Measurements from ENCODE around the gene TDRD10. TPM values are rescaled to one million over a fixed set of nuclear protein-coding genes. Genes with fewer than 3 reads are reported as not detected.

The TDRD10 gene
- total RNA-seq (0.51 and 0.53 TPM in 2 replicates), polyA plus RNA-seq (0.54 and 1.0 TPM in 2 replicates)

GRCh38 chr1:154502066-154502743 is at the start of gene TDRD10, which contains the start of gene SHE:
TDRD10 (plus strand) TSS chr1:154502219; CDS start chr1:154506904, 4,685 bp downstream.
SHE (minus strand) TSS chr1:154502412; CDS start chr1:154502026, 386 bp downstream.
- no peak for TF ChIP-seq CTCF (IDR thresholded peaks at IDR 0.05; ENCODE audit: low read depth, low read length)
- Histone ChIP-seq H3K27me3 (peaks cover 81% of the 10 kb centered on the region), H3K4me3 (peak within 1 kb of the TSS; percentile 36), H3K27ac (no peak within 1 kb of the TSS), H3K36me3 (no peaks in the 10 kb centered on the region), H3K4me1 (ENCODE audit: low read depth) (peaks cover 6% of the 10 kb centered on the region), H3K9me3 (ENCODE audit: low read depth) (no peaks in the 10 kb centered on the region)
- DNase-seq (ENCODE audit: low read depth in 1 of 2, low spot score in 1 of 2) = peak in 1 of 2 donors; percentile 40

- Histone ChIP-seq H3K27me3 (peaks cover 3% of the 10 kb centered on the region), H3K4me1 (ENCODE audit: low read depth) (no peaks in the 10 kb centered on the region), H3K4me3 (no peak overlapping the region), H3K9me3 (ENCODE audit: low read depth) (no peaks in the 10 kb centered on the region), H3K36me3 (no peaks in the 10 kb centered on the region), H3K27ac (no peak overlapping the region)
- TF ChIP-seq CTCF (IDR thresholded peaks at IDR 0.05; ENCODE audit: low read depth, low read length) = no peak
- no peak for DNase-seq (ENCODE audit: low read depth in 1 of 2, low spot score in 1 of 2)
Measured at GRCh38 chr1:154453161-154453560, 48.9 kb upstream of the TDRD10 start.

GRCh38 chr1:154453574-154454352 is 48.3 kb upstream of the TDRD10 start:
- no peak for TF ChIP-seq CTCF (IDR thresholded peaks at IDR 0.05; ENCODE audit: low read depth, low read length)
- Histone ChIP-seq H3K9me3 (ENCODE audit: low read depth) (no peaks in the 10 kb centered on the region), H3K27me3 (peaks cover 3% of the 10 kb centered on the region), H3K36me3 (no peaks in the 10 kb centered on the region), H3K4me1 (ENCODE audit: low read depth) (no peaks in the 10 kb centered on the region), H3K27ac (no peak overlapping the region), H3K4me3 (no peak overlapping the region)
- DNase-seq (ENCODE audit: low read depth in 1 of 2, low spot score in 1 of 2) = peak in 1 of 2 donors; percentile 70

GRCh38 chr1:154454386-154455120 is 47.5 kb upstream of the TDRD10 start:
- no peak overlapping the region for H3K27ac ChIP-seq
- no peak for DNase-seq (ENCODE audit: low read depth in 1 of 2, low spot score in 1 of 2)
- peaks cover 3% of the 10 kb centered on the region for H3K27me3 ChIP-seq
- H3K4me1 ChIP-seq (ENCODE audit: low read depth) = no peaks in the 10 kb centered on the region
- no peaks in the 10 kb centered on the region for H3K9me3 ChIP-seq (ENCODE audit: low read depth)
- H3K4me3 ChIP-seq = no peak overlapping the region
- no peaks in the 10 kb centered on the region for H3K36me3 ChIP-seq
- TF ChIP-seq CTCF (IDR thresholded peaks at IDR 0.05; ENCODE audit: low read depth, low read length) = no peak

GRCh38 chr1:154456631-154457030 is 45.4 kb upstream of the TDRD10 start:
- Histone ChIP-seq H3K9me3 (ENCODE audit: low read depth) (no peaks in the 10 kb centered on the region), H3K27ac (no peak overlapping the region), H3K36me3 (no peaks in the 10 kb centered on the region), H3K4me1 (ENCODE audit: low read depth) (peaks cover 7% of the 10 kb centered on the region), H3K27me3 (peaks cover 1% of the 10 kb centered on the region), H3K4me3 (no peak overlapping the region)
- no peak for DNase-seq (ENCODE audit: low read depth in 1 of 2, low spot score in 1 of 2)
- TF ChIP-seq CTCF (IDR thresholded peaks at IDR 0.05; ENCODE audit: low read depth, low read length) = no peak

All from cardiac muscle cell (in vitro differentiated cells and primary cell).